Osteocyte (in vitro differentiated cells): ENCODE results near the gene NAGPA. TPM values are rescaled to one million over a fixed set of nuclear protein-coding genes. Genes with fewer than 3 reads are reported as not detected.

Experiments used
- DNase-seq: peaks from one replicate; pipeline ENCODE4 v3.0.0; 2021; ENCODE audit warnings: mixed read lengths; ENCODE audit not compliant: unreplicated experiment; ENCODE audit errors: extremely low spot score
- H3K27ac Mint-ChIP-seq: one replicate; pipeline ENCODE4 v1.8.0; 2021; ENCODE audit warnings: mild to moderate bottlenecking, mixed read lengths; ENCODE audit not compliant: unreplicated experiment
- H3K27me3 Mint-ChIP-seq: one replicate; pipeline ENCODE4 v1.8.0; 2021; ENCODE audit warnings: mixed read lengths; ENCODE audit not compliant: unreplicated experiment
- H3K36me3 Mint-ChIP-seq: one replicate; pipeline ENCODE4 v1.8.0; 2021; ENCODE audit warnings: mixed read lengths; ENCODE audit not compliant: unreplicated experiment
- H3K4me1 Mint-ChIP-seq: one replicate; pipeline ENCODE4 v1.8.0; 2021; ENCODE audit warnings: mixed read lengths; ENCODE audit not compliant: unreplicated experiment
- H3K4me3 Mint-ChIP-seq: one replicate; pipeline ENCODE4 v1.8.0; 2021; ENCODE audit warnings: mild to moderate bottlenecking, moderate library complexity, mixed read lengths; ENCODE audit not compliant: unreplicated experiment
- H3K9me3 Mint-ChIP-seq: one replicate; pipeline ENCODE4 v1.8.0; 2021; ENCODE audit warnings: mixed read lengths; ENCODE audit not compliant: unreplicated experiment
- total RNA-seq: library from RNA; stranded (reverse); gene quantifications from 2 replicates; pipeline ENCODE4 v1.2.1, GENCODE V29; 2021
- TF ChIP-seq, protein P1 (sequence below): fragments of 200-600 bp; sonication (generic); IDR thresholded peaks from 2 replicates; pipeline ENCODE4 v1.5.0; 2021; ENCODE audit warnings: antibody characterized with exemption, mild to moderate bottlenecking, moderate library complexity

Gene NAGPA
- total RNA-seq, 1 donor from 2014 or later, result 19.9 TPM

DNA sequence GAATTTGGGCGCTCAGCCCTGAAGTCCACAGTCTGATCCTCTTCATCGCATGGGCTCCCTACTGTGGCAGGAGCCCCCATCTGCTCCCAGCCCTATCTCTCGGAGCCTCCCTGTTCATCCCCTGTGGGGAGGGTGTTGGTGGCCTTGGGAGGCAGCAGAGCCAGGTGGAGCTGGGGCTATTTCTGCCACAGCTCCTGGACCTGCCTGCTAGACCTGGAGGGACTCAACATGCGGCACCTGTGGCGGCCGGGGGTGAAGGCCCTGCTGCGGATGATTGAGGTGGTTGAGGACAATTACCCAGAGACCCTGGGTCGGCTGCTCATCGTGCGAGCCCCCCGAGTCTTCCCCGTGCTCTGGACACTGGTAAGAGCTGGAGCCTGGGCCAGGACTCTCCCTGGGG lies 30.5 kb downstream of the NAGPA start:
- Mint-ChIP-seq H3K27ac (no peak overlapping the region), H3K36me3 (no peaks in the 10 kb centered on the region), H3K9me3 (no peaks in the 10 kb centered on the region), H3K27me3 (peaks cover 7% of the 10 kb centered on the region), H3K4me3 (no peak overlapping the region), H3K4me1 (no peaks in the 10 kb centered on the region)
- TF ChIP-seq, protein P1, sequence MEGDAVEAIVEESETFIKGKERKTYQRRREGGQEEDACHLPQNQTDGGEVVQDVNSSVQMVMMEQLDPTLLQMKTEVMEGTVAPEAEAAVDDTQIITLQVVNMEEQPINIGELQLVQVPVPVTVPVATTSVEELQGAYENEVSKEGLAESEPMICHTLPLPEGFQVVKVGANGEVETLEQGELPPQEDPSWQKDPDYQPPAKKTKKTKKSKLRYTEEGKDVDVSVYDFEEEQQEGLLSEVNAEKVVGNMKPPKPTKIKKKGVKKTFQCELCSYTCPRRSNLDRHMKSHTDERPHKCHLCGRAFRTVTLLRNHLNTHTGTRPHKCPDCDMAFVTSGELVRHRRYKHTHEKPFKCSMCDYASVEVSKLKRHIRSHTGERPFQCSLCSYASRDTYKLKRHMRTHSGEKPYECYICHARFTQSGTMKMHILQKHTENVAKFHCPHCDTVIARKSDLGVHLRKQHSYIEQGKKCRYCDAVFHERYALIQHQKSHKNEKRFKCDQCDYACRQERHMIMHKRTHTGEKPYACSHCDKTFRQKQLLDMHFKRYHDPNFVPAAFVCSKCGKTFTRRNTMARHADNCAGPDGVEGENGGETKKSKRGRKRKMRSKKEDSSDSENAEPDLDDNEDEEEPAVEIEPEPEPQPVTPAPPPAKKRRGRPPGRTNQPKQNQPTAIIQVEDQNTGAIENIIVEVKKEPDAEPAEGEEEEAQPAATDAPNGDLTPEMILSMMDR, result no peak
- no peak for DNase-seq

DNA sequence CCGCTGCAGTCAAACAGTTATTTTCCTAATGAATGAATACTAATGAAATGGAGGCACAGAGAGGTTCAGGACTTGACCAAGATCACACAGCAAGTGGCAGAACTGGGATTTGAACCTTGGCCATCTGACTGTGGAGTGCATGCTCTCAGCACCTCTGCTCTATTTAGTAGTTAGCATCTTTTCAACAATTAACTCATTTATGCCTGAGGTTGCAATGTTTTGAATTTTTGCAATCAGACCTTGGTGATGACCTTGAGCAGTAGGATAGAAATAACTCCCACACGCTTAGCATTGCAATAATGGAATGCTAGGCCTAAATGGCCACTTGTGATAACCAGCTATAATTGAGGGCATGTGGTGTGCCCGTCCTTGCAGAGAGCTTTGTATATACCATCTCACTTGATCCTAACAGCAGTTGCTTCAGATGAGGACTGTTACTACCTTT lies 31.0 kb downstream of the NAGPA start:
- DNase-seq, result no peak
- peaks cover 8% of the 10 kb centered on the region for H3K27me3 Mint-ChIP-seq
- TF ChIP-seq, protein P1, result no peak
- no peak overlapping the region for H3K4me3 Mint-ChIP-seq
- H3K36me3 Mint-ChIP-seq, result no peaks in the 10 kb centered on the region
- H3K4me1 Mint-ChIP-seq, result no peaks in the 10 kb centered on the region
- H3K27ac Mint-ChIP-seq, result no peak overlapping the region
- no peaks in the 10 kb centered on the region for H3K9me3 Mint-ChIP-seq

DNA sequence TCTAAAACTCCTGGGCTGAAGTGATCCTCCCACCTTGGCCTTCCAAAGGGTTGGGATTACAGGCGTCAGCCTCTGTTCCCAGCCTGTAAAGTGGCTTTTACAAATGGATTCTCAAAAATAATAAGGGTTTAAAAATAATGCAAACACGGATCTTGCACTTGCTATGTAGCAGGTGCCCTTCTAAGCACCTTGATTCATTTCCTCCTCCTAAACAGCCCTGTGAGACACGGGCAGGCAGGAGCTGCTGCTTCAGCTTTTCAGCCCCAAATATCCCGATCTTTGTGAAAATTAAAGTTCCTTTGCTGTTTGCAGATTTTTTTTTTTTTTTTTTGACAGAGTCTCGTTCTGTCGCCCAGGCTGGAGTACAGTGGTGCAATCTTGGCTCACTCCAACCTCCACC lies 31.7 kb downstream of the NAGPA start:
- H3K4me1 Mint-ChIP-seq, result no peaks in the 10 kb centered on the region
- H3K4me3 Mint-ChIP-seq, result no peak overlapping the region
- H3K9me3 Mint-ChIP-seq, result no peaks in the 10 kb centered on the region
- H3K36me3 Mint-ChIP-seq, result no peaks in the 10 kb centered on the region
- H3K27ac Mint-ChIP-seq, result no peak overlapping the region
- peaks cover 14% of the 10 kb centered on the region for H3K27me3 Mint-ChIP-seq
- TF ChIP-seq, protein P1, result no peak
- DNase-seq, result no peak

DNA sequence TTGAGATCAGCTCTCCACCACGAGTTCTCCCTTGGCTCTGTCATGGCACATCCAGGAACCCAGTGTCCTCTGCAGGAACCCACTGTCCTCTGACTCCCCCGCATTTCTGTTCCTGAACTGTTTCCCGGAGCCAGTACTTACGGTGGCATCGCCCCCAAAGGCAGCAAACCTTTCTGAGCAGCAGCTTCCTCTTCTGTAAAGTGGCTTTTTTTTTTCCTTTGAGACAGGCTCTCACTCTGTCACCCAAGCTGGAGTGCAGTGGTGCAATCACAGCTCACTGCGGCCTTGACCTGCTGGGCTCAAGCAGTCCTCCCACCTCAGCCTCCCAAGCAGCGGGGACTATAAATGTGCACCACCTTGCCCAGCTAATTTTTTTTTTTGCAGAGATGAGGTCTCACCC lies 32.2 kb downstream of the NAGPA start:
- Mint-ChIP-seq H3K36me3 (no peaks in the 10 kb centered on the region), H3K9me3 (no peaks in the 10 kb centered on the region), H3K27me3 (peaks cover 17% of the 10 kb centered on the region), H3K4me1 (no peaks in the 10 kb centered on the region), H3K27ac (no peak overlapping the region), H3K4me3 (no peak overlapping the region)
- DNase-seq, result no peak
- TF ChIP-seq, protein P1, result no peak

DNA sequence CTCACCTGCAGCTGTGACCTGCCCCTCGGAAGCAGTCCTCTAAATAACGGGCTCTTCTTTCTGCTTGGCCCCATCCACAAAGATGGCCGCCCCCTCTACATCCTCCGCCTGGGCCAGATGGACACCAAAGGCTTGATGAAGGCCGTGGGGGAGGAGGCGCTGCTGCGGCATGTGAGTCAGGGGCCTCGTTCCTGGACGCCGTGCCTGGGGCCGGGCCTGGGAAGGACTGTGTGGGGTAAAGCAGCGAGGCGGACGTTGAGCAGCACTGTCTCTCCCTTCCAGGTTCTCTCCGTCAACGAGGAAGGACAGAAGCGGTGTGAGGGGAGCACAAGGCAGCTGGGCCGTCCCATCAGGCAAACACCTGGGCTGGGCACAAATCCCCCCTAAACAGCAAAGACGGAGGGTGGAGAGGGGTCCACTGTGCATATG lies 33.1 kb downstream of the NAGPA start:
- DNase-seq, result no peak
- H3K36me3 Mint-ChIP-seq, result no peaks in the 10 kb centered on the region
- H3K4me1 Mint-ChIP-seq, result no peaks in the 10 kb centered on the region
- TF ChIP-seq, protein P1, result no peak
- no peak overlapping the region for H3K27ac Mint-ChIP-seq
- no peak overlapping the region for H3K4me3 Mint-ChIP-seq
- H3K9me3 Mint-ChIP-seq, result no peaks in the 10 kb centered on the region
- peaks cover 17% of the 10 kb centered on the region for H3K27me3 Mint-ChIP-seq
